Stimulated activated naive CD8-positive, alpha-beta T cell treated with anti-CD3 and anti-CD28 coated beads, Interleukin-15, amount 100 ng/mL, for 72 hours (primary cell): ENCODE results near the gene OTOR.

Experiments
- ATAC-seq: fragments of 150-1000 bp; cut with Tn5 transposase; 2 replicates; pipeline ENCODE4 v1.10.0; 2021; ENCODE audit warnings: mild to moderate bottlenecking, moderate library complexity
- DNase-seq, 2 donors: peaks; one replicate each; pipeline ENCODE4 v3.0.0; 2021 to 2022
- H3K27ac Mint-ChIP-seq, 2 donors: one replicate each; pipeline ENCODE4 v1.8.0; 2022; ENCODE audit warnings: mild to moderate bottlenecking in 2 of 2, mixed read lengths in 2 of 2, moderate library complexity in 2 of 2
- H3K27me3 Mint-ChIP-seq: one replicate; pipeline ENCODE4 v1.8.0; 2022; ENCODE audit warnings: mixed read lengths
- H3K4me1 Mint-ChIP-seq: one replicate; pipeline ENCODE4 v1.8.0; 2022; ENCODE audit warnings: mild to moderate bottlenecking, mixed read lengths
- H3K4me3 Mint-ChIP-seq, 2 donors: one replicate each; pipeline ENCODE4 v1.8.0; 2022; ENCODE audit warnings: mild to moderate bottlenecking in 2 of 2, mixed read lengths in 2 of 2, moderate library complexity in 1 of 2
- H3K9me3 Mint-ChIP-seq, 2 donors: one replicate each; pipeline ENCODE4 v1.8.0; 2022; ENCODE audit warnings: mixed read lengths in 2 of 2

Gene OTOR

DNA sequence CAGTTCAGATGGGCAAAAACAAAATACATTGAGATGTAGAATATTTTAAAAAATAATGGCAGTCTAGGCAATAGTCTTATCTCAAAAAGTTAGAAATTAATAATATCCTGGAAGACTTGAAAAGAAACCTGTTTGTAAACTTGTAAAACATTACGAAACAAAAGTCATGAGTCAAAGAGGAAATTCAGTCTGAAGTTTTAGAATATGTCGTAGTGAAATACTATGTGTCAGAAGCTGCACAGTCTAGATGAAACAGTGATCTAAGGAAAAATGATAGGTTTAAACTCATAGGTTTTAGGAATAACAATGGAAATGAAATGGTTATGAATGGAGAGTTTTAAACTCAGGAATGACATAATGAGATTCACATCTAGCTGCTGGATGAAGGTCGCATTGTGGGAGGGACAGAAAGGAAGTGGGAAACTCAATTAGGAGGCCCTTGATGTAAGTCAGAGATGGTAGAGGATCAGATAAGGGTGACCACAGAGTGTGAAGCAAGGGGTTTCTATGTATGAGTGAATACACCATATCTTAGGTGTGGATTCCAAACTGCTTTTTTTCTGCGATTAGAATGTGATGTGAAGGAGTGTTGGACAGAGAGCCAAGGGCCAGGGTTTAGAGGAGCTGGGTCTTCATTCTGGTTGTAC, 15.5 kb upstream of the OTOR start:
- ATAC-seq: peak; percentile 61

DNA sequence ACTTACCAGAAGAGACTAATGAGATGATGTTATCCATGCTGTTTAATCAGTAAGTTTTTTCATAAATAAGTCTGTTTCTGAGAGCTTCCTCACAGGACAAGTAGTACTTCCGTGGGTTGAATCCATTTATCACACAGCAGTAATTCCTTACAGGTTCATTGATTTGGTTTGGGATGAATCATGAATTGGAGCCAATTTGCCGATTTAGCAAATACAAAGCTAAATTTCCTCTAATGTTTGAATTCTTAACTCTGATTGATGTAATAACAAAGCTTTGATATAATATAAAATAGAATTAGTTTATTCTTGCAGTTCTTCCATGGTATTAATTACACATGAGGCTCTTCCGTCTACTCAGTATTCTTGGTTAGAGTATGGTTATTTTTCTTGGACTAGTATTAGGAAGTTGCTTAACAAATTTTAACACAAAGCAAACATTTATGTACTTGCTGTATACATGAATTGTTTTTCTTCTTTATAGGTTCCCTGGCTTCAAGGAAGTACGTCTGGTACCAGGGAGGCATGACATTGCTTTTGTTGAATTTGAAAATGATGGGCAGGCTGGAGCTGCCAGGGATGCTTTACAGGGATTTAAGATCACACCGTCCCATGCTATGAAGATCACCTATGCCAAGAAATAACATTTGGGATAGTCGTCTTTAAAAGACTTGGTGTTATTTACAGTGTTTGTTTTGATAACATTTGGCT, 7.6 kb upstream of the OTOR start:
- H3K4me1 Mint-ChIP-seq: peaks cover 5% of the 10 kb centered on the region
- H3K4me3 Mint-ChIP-seq: no peak overlapping the region
- H3K9me3 Mint-ChIP-seq: no peaks in the 10 kb centered on the region
- DNase-seq (no peak), ATAC-seq (no peak)
- H3K27ac Mint-ChIP-seq: no peak overlapping the region
- H3K27me3 Mint-ChIP-seq: no peaks in the 10 kb centered on the region

More for the DNA sequence above, 15.5 kb upstream of the OTOR start:
- peaks cover 8% of the 10 kb centered on the region in 2 donors for H3K9me3 Mint-ChIP-seq
- H3K27me3 Mint-ChIP-seq: peaks cover 10% of the 10 kb centered on the region
- peak overlapping the region in 1 of 2 donors; percentile 46 for H3K4me3 Mint-ChIP-seq
- H3K27ac Mint-ChIP-seq: peak overlapping the region; percentile 57 to 71
- peaks cover 57% of the 10 kb centered on the region for H3K4me1 Mint-ChIP-seq
- DNase-seq: peak in 1 of 2 donors; percentile 10

DNA sequence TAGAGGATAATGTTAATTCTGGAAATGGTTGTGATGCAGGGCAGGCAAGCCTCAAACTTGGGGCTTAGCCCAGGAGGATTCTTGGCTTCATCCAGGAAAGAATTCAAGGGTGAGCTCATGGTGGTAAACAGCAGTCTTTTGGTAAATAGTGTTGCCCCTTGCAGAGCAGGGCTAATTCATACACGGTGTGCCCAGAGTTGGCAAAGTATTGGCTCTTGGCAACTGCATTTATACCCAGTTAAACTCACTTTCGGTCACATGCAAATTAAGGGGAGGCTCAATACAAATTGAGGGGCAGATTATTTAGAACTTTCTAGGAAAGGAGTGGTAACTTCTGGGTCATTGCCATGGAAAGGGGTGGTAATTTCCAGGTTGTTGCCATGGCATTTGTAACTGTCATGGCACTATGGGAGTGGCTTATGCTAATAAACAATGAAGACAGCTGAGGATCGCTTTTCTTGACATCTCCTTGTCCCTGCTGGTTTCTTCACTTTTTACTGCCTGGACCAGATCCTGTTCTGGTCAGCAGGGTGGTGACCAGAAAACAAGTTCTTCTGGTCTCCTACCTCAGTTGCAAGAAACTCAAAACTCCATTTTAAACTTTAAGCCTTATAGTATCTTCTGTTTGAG, 3.9 kb upstream of the OTOR start:
- ATAC-seq: no peak
- DNase-seq: no peak
- Mint-ChIP-seq H3K27ac (no peak overlapping the region), H3K9me3 (no peaks in the 10 kb centered on the region), H3K4me1 (no peaks in the 10 kb centered on the region), H3K4me3 (no peak overlapping the region), H3K27me3 (no peaks in the 10 kb centered on the region)

DNA sequence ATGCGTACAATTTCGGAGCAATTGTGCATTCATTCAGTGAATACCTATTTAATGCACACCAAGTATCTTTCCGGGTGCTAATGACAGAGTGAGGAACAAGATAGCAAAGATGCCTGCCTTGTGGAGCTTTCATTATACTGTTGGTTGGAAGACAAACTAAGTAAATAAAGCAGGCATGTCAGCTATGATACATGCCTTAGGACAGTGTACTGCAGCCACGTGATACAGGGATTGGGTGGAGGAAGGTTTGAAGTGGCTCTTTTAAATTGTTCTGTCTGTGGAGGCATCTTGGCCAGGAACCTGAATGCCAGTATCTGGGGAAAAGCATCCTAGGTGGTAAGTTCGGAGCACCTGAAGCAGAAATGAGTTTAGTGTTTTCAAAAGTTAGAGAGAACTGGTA, 3.0 kb upstream of the OTOR start:
- H3K4me1 Mint-ChIP-seq: no peaks in the 10 kb centered on the region
- no peak for DNase-seq
- no peak for ATAC-seq
- no peak overlapping the region for H3K27ac Mint-ChIP-seq
- no peak overlapping the region for H3K4me3 Mint-ChIP-seq
- no peaks in the 10 kb centered on the region for H3K9me3 Mint-ChIP-seq
- H3K27me3 Mint-ChIP-seq: no peaks in the 10 kb centered on the region

DNA sequence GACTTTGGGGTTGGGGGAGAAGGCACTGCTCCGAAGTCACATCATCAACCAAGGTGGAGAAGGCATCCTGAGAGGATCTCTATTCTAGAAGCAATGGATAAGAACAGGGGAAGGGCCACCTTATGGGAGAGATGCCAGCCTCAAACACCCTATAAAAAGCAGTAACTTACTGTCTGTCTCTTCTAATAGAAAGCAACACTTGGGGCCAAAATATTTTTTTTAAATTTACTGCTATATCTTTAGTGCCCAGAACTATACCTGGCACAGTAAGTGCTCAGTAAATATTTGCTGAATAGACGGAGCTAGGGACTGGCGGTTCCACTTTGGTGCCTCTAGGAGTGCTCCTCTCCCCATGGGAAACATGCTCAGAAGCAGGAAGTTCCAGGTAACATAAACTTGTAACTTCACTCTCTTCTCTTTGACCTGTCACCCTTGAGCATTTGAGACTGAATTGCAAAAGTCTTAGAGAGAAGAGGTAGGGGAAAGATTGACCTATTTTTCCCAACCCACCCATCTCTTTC, 807 bp upstream of the OTOR start:
- peaks cover 8% of the 10 kb centered on the region for H3K27me3 Mint-ChIP-seq
- H3K9me3 Mint-ChIP-seq: no peaks in the 10 kb centered on the region
- H3K4me1 Mint-ChIP-seq: peaks cover 10% of the 10 kb centered on the region
- H3K4me3 Mint-ChIP-seq: no peak overlapping the region
- ATAC-seq (no peak), DNase-seq (no peak)
- H3K27ac Mint-ChIP-seq: no peak overlapping the region

DNA sequence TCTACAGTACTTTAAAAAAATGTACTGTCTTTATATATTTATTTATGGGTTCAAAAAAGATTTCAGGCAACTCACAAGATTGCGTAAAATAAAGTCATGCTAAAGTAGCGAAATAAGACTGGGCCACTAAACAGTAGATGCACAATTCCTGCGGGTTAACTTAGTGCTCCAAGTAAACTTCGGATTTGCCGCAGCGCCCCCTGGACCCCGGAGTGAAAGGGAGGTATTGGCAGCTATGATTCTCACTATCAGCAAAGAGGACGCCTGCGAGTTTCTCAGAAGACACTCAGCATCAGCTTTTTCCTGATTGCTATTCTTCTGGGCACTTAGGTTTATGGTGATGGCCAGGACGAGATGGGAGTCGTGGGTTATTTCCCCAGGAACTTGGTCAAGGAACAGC, 1.4 kb downstream of the OTOR start:
- no peak overlapping the region for H3K4me3 Mint-ChIP-seq
- peaks cover 8% of the 10 kb centered on the region for H3K27me3 Mint-ChIP-seq
- H3K27ac Mint-ChIP-seq: no peak overlapping the region
- no peak for ATAC-seq
- H3K9me3 Mint-ChIP-seq: no peaks in the 10 kb centered on the region
- peaks cover 14% of the 10 kb centered on the region for H3K4me1 Mint-ChIP-seq
- no peak for DNase-seq

DNA sequence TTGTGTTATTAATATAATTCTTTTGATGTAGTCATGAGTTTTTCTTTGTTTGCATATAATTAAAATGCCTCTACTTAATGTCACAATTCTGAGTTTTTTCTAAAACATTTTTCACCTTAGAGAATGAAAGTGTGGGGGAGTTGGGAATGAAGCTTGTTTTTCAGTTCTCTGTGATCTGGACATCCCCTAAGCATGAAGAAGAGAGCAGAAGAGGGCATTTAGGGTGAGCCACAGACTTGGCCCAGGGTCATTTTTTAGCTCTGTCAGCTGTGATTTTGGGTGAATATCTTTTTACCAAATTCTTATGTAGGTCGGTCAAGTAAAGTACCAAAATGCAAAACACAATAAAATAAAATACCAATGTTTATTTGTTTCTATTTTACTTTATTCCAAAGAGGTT, 3.9 kb downstream of the OTOR start:
- Mint-ChIP-seq H3K27ac (no peak overlapping the region), H3K4me1 (peaks cover 14% of the 10 kb centered on the region), H3K27me3 (peaks cover 8% of the 10 kb centered on the region), H3K4me3 (no peak overlapping the region), H3K9me3 (no peaks in the 10 kb centered on the region)
- no peak for DNase-seq
- no peak for ATAC-seq

DNA sequence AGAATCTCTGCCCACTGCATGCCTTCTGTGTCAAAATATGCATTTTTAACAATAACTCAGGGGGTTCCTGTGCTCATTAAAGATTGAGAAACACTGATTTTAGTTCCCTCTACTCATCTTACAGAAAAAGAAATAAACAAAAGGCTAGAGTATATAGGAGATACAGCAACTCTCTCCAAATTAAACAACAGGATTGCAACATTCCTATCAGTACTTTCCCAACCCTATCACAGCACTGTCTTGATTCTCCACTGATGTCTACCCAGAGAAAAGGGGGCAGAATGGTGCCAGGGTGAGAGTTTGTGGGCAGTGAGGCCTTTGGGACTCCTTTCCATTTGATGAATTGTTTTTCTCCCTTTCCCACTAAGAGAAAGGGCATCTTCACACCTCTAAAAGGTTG, 4.7 kb downstream of the OTOR start:
- H3K9me3 Mint-ChIP-seq: no peaks in the 10 kb centered on the region
- H3K27ac Mint-ChIP-seq: no peak overlapping the region
- H3K4me3 Mint-ChIP-seq: no peak overlapping the region

DNA sequence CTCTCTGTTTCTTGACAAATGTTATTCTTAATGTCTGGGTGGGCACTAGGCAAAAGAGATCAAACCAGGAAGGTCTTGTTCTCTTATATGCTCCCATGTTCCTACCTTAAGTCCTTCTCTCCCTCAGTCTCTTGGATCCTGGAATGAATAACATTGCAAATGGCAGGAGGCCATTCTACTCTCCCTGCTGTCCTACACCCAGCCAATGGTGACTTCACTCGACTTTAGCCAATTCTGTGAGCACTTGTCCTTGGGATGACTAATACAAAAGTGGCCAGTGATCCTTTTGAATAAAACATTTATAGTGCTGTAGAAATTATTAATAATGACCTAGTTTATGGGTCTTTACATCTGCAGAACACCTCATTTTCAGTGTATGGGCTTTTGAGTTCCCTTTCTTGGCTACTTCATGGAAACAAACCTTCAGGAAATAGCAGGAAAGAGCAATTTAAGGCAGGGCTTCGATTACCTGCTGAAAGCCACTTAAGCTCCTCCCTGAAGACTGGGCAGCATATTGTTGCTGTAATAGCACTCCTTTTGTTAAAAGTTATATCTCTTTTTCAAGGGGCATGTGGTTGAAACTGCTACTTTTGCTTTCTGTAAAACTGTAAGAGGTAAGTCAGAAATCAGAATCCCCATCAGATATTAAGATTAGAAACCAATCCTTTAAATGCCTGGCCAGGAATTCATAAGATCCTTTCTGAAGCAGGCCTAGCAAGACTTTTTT, 10.5 kb downstream of the OTOR start:
- peaks cover 25% of the 10 kb centered on the region for H3K27me3 Mint-ChIP-seq
- no peaks in the 10 kb centered on the region for H3K9me3 Mint-ChIP-seq
- H3K4me3 Mint-ChIP-seq: no peak overlapping the region
- H3K4me1 Mint-ChIP-seq: no peaks in the 10 kb centered on the region
- ATAC-seq (no peak), DNase-seq (no peak)
- H3K27ac Mint-ChIP-seq: no peak overlapping the region

More for the DNA sequence above, 4.7 kb downstream of the OTOR start:
- Mint-ChIP-seq H3K4me1 (peaks cover 14% of the 10 kb centered on the region), H3K27me3 (peaks cover 8% of the 10 kb centered on the region)
- no peak for ATAC-seq
- no peak for DNase-seq

DNA sequence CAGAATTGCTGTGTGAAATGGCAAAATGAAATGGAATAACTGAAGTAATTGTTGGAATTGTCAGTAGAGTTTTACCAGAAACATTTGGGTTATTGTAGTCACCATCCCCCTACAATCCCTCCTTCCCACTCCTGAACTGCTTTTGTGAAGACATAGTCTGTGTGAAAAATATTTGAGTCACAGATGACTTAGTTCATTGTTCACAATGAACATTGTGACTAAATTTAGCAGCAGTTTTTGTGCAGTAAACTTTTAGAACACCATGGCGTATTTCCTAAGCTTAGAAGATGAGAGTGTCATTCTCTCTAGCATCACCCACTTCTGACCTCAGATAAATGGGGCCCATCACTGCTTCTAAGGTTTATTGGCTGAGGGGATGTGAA, 11.0 kb downstream of the OTOR start:
- Mint-ChIP-seq H3K27ac (no peak overlapping the region), H3K27me3 (peaks cover 27% of the 10 kb centered on the region), H3K9me3 (no peaks in the 10 kb centered on the region), H3K4me3 (no peak overlapping the region), H3K4me1 (no peaks in the 10 kb centered on the region)
- no peak for DNase-seq
- ATAC-seq: no peak

DNA sequence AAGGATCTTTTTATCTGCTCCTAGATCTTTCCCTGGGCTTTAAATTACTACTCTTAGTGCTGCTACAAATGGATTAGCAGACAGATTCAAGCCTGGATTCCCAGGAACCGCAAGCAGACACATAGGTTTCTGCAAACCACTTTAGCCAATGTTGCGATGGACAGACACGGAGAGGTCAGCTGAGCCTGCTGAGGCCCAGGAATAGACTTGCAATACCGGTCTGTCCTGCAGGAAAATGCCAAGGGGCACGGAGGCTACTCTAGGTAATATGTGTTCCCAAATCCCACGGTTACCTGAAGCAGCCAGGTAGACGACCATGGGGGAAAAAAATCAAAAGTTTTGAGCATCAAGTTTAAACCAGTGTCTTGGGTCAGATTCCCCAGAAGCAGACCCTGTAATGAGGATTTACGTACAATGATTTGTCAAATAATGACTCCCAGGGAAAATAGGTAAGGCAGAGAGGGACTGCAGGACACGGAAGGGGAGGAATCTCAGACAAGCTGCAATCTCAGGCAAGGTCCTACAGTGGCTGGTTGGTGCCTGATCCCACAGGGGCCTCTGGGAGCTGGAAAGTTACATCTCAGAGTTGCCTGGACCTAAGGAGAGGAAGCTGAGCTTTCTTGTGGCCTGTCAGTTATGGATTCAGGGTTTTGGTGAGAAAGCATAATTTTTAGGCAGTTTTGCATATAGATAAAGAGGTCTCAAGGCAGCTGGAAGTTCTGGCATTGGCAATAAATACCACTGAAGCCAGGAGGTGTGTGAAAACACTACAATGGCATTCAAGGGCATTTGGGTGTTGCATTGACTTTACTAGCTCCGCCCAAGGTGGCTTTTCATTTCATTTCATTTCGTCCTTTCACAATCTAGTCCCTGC, 12.5 kb downstream of the OTOR start:
- DNase-seq: no peak
- Mint-ChIP-seq H3K27me3 (peaks cover 41% of the 10 kb centered on the region), H3K27ac (no peak overlapping the region), H3K4me1 (no peaks in the 10 kb centered on the region), H3K4me3 (no peak overlapping the region), H3K9me3 (no peaks in the 10 kb centered on the region)
- no peak for ATAC-seq

DNA sequence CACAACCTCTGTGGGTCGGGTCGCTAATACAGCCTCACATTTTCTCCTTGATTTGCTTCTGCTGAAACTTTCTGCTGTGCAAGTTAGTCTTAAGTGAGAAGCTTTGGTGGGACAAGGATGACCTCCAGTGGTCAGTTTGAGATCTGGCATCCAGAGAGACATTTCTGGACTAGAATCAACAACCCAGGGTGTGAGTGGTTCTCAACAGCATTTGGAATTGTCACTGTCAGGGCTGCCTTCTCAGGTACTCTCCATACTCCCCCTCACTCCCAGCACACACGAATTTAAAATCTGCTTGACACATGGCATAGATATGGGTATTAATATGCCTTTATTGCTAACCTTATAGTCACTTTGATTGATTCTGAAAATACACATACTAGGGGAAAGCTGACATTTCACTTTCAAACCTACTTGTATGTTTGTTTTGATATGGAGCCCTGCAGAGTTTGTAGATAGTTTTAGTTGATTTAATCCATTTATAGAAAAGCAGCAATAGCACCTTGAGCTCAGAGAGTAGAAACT, 13.2 kb downstream of the OTOR start:
- H3K4me1 Mint-ChIP-seq: no peaks in the 10 kb centered on the region
- H3K9me3 Mint-ChIP-seq: no peaks in the 10 kb centered on the region
- DNase-seq (peak; percentile 33 to 44), ATAC-seq (peak; percentile 78)
- H3K4me3 Mint-ChIP-seq: no peak overlapping the region
- H3K27me3 Mint-ChIP-seq: peaks cover 48% of the 10 kb centered on the region
- no peak overlapping the region for H3K27ac Mint-ChIP-seq

DNA sequence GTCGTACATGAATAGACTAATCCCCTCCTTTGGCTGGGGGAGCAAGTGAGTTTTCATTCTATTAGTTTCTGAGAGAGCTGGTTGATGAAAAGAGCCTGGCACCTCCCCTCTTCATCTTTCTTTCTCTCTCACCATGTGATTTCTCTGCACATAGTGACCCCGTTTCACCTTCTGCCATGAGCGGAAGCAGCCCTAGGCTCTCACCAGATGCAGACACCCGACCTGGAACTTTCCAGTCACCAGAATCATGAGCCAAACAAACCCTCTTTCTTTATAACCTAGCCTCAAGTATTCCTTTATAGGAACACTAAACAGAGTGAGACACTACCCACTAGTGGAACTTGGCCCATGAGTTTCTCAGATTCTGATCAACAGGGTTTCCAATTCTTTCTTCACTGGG, 16.4 kb downstream of the OTOR start:
- Mint-ChIP-seq H3K9me3 (no peaks in the 10 kb centered on the region), H3K4me1 (no peaks in the 10 kb centered on the region), H3K27me3 (peaks cover 66% of the 10 kb centered on the region), H3K4me3 (no peak overlapping the region), H3K27ac (peak overlapping the region in 1 of 2 donors; percentile 1)
- no peak for ATAC-seq
- no peak for DNase-seq

DNA sequence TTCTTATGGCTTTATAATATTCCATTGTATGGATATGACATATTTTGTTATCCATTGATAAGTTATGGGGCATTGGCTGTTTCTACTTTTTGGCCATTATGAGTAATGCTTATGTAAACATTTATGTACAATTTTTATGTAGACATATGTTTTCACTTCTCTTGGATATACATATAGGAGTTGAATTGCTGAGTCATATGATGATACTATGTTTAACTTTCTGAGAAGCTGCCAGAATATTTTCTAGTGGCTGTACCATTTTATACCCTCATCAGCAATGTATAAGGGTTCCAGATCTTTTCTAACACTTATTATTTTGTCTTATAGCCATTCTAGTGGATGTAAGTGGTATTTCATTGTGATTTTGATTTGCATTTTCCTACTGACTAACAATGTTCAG, 23.1 kb downstream of the OTOR start:
- Mint-ChIP-seq H3K4me1 (no peaks in the 10 kb centered on the region), H3K27me3 (peaks cover 20% of the 10 kb centered on the region), H3K9me3 (peaks cover 0 to 9% of the 10 kb centered on the region in 2 donors)

DNA sequence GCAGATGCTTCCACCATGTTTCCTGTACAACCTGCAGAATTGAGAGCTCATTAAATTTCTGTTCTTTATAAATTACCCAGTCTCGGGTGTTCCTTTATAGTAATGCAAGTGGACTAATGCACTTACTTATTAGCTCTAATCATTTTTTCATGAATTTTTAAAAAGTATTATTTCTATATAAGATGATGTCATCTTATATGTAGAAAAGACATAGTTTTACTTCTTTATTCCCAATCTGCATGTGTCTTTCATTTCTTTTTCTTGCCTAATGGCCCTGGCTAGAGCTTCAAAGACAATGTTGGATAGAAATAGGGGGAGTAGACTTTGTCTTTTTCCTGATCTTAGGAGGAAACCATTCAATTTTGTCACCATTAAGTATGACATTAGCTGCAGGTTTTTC, 27.8 kb downstream of the OTOR start:
- no peak overlapping the region for H3K4me3 Mint-ChIP-seq
- peaks cover 5 to 9% of the 10 kb centered on the region in 2 donors for H3K9me3 Mint-ChIP-seq
- no peak for ATAC-seq
- H3K27me3 Mint-ChIP-seq: peaks cover 14% of the 10 kb centered on the region
- H3K27ac Mint-ChIP-seq: no peak overlapping the region
- DNase-seq: no peak
- H3K4me1 Mint-ChIP-seq: no peaks in the 10 kb centered on the region

More for the DNA sequence above, 23.1 kb downstream of the OTOR start:
- DNase-seq: no peak
- no peak for ATAC-seq
- H3K4me3 Mint-ChIP-seq: no peak overlapping the region
- H3K27ac Mint-ChIP-seq: no peak overlapping the region
